Sigmoid colon (tissue), 4 donors: ENCODE measurements around the gene STYXL2.

Source experiments
- CTCF ChIP-seq, 4 experiments: fragments of 450-650 bp in 3 of 4; fragments of 200-600 bp in 1 of 4; IDR thresholded peaks; one replicate each; pipeline ENCODE4 v1.5.1; 2016 to 2019; ENCODE audit warnings: antibody characterized with exemption in 4 of 4, mild to moderate bottlenecking in 3 of 4, moderate library complexity in 2 of 4
- EP300 ChIP-seq, 4 donors: sonication (generic); formaldehyde crosslinking; IDR thresholded peaks; one replicate each; pipeline ENCODE4 v1.6.1; 2017; ENCODE audit warnings: antibody characterized with exemption in 4 of 4
- POLR2A ChIP-seq, 2 donors: fragments of 450-650 bp; IDR thresholded peaks; one replicate each; pipeline ENCODE4 v1.6.1; 2016; ENCODE audit warnings: antibody characterized with exemption in 2 of 2, mild to moderate bottlenecking in 2 of 2, moderate library complexity in 2 of 2

- TF ChIP-seq CTCF (IDR thresholded peaks at IDR 0.05) (no peak), EP300 (IDR thresholded peaks at IDR 0.05) (no peak), POLR2A (IDR thresholded peaks at IDR 0.05) (no peak)
These were observed 6.0 kb downstream of the STYXL2 start for GRCh38 chr1:167099851-167100250.
